ENCODE measurements around the gene IRF2BP1.

The IRF2BP1 gene

GRCh38 chr19:45876411-45877197 is 9.3 kb downstream of the IRF2BP1 start:
- no peak for ATAC-seq
- TF ChIP-seq CREB5 (CRISPR knock-in tag; IDR thresholded peaks at IDR 0.05; ENCODE audit: low read depth) (no peak), ISL1 (CRISPR knock-in tag; IDR thresholded peaks at IDR 0.05) (no peak), ZC3H10 (CRISPR knock-in tag; IDR thresholded peaks at IDR 0.05) (no peak), PPARA (CRISPR knock-in tag; IDR thresholded peaks at IDR 0.05; ENCODE audit: borderline replicate concordance) (no peak), ZNF565 (CRISPR knock-in tag; conservative IDR thresholded peaks at IDR 0.05; ENCODE audit: low read depth) (no peak), ZNF70 (CRISPR knock-in tag; IDR thresholded peaks at IDR 0.05) (no peak), ZNF8 (CRISPR knock-in tag; IDR thresholded peaks at IDR 0.05) (no peak), CSDC2 (CRISPR knock-in tag; IDR thresholded peaks at IDR 0.05) (no peak), OSR1 (CRISPR knock-in tag; IDR thresholded peaks at IDR 0.05) (no peak)
- TF ChIP-seq, protein P1, sequence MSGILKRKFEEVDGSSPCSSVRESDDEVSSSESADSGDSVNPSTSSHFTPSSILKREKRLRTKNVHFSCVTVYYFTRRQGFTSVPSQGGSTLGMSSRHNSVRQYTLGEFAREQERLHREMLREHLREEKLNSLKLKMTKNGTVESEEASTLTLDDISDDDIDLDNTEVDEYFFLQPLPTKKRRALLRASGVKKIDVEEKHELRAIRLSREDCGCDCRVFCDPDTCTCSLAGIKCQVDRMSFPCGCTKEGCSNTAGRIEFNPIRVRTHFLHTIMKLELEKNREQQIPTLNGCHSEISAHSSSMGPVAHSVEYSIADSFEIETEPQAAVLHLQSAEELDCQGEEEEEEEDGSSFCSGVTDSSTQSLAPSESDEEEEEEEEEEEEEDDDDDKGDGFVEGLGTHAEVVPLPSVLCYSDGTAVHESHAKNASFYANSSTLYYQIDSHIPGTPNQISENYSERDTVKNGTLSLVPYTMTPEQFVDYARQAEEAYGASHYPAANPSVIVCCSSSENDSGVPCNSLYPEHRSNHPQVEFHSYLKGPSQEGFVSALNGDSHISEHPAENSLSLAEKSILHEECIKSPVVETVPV (CRISPR knock-in tag; IDR thresholded peaks at IDR 0.05), result no peak
- TF ChIP-seq, protein P2, sequence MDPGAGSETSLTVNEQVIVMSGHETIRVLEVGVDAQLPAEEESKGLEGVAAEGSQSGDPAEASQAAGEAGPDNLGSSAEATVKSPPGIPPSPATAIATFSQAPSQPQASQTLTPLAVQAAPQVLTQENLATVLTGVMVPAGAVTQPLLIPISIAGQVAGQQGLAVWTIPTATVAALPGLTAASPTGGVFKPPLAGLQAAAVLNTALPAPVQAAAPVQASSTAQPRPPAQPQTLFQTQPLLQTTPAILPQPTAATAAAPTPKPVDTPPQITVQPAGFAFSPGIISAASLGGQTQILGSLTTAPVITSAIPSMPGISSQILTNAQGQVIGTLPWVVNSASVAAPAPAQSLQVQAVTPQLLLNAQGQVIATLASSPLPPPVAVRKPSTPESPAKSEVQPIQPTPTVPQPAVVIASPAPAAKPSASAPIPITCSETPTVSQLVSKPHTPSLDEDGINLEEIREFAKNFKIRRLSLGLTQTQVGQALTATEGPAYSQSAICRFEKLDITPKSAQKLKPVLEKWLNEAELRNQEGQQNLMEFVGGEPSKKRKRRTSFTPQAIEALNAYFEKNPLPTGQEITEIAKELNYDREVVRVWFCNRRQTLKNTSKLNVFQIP (CRISPR knock-in tag; IDR thresholded peaks at IDR 0.05; ENCODE audit: borderline replicate concordance, low read depth), result no peak

GRCh38 chr19:45876161-45876410 is 9.9 kb downstream of the IRF2BP1 start:
- TF ChIP-seq ARNTL (CRISPR knock-in tag; IDR thresholded peaks at IDR 0.05; ENCODE audit: borderline replicate concordance, low read depth) (no peak), ZFP30 (CRISPR knock-in tag; IDR thresholded peaks at IDR 0.05) (no peak), ZFP3 (CRISPR knock-in tag; IDR thresholded peaks at IDR 0.05) (no peak), ISL1 (CRISPR knock-in tag; IDR thresholded peaks at IDR 0.05) (no peak), ZNF565 (CRISPR knock-in tag; conservative IDR thresholded peaks at IDR 0.05; ENCODE audit: low read depth) (no peak)
- no peak; the same call in 2 of the 3 replicates for ATAC-seq

- ATAC-seq, result no peak
- TF ChIP-seq TCF4 (CRISPR knock-in tag; IDR thresholded peaks at IDR 0.05; ENCODE audit: borderline replicate concordance) (no peak), ZNF70 (CRISPR knock-in tag; IDR thresholded peaks at IDR 0.05) (no peak), GLIS3 (CRISPR knock-in tag; IDR thresholded peaks at IDR 0.05) (no peak), ZNF565 (CRISPR knock-in tag; conservative IDR thresholded peaks at IDR 0.05; ENCODE audit: low read depth) (no peak), PATZ1 (CRISPR knock-in tag; IDR thresholded peaks at IDR 0.05; ENCODE audit: borderline replicate concordance) (no peak), ZNF8 (CRISPR knock-in tag; IDR thresholded peaks at IDR 0.05) (no peak), BACH2 (CRISPR knock-in tag; IDR thresholded peaks at IDR 0.05; ENCODE audit: borderline replicate concordance) (no peak), ISL1 (CRISPR knock-in tag; IDR thresholded peaks at IDR 0.05) (no peak), RARB (CRISPR knock-in tag; IDR thresholded peaks at IDR 0.05) (no peak)
Measured at GRCh38 chr19:45874620-45874966, 11.3 kb downstream of the IRF2BP1 start.

DNA sequence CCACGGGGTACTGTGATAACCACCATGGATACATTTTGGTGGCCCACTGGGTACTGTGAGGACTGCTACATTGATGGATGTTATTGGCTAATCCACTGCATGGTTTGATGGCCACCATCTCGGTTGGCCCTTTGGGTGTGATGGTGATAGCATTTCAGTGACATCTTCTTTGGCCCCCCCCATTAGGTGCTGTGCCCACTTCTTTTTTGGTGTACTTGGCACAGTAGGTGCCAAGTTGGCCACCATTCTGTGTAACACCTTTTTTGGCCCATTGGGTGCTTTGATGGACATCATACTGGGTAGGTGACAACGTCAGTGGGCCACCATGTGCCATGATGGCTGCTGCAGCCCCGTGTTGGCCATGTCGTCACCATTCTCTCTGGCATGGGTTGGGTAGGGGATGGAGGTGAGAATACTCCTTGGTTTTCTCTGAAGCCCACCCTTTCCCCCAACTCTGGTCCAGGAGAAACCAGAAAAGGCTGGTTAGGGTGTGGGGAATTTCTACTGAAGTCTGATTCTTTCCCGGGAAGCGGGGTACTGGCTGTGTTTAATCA is 12.6 kb downstream of the IRF2BP1 start:
- TF ChIP-seq GLIS3 (CRISPR knock-in tag; IDR thresholded peaks at IDR 0.05), result no peak
- TF ChIP-seq, protein P3, sequence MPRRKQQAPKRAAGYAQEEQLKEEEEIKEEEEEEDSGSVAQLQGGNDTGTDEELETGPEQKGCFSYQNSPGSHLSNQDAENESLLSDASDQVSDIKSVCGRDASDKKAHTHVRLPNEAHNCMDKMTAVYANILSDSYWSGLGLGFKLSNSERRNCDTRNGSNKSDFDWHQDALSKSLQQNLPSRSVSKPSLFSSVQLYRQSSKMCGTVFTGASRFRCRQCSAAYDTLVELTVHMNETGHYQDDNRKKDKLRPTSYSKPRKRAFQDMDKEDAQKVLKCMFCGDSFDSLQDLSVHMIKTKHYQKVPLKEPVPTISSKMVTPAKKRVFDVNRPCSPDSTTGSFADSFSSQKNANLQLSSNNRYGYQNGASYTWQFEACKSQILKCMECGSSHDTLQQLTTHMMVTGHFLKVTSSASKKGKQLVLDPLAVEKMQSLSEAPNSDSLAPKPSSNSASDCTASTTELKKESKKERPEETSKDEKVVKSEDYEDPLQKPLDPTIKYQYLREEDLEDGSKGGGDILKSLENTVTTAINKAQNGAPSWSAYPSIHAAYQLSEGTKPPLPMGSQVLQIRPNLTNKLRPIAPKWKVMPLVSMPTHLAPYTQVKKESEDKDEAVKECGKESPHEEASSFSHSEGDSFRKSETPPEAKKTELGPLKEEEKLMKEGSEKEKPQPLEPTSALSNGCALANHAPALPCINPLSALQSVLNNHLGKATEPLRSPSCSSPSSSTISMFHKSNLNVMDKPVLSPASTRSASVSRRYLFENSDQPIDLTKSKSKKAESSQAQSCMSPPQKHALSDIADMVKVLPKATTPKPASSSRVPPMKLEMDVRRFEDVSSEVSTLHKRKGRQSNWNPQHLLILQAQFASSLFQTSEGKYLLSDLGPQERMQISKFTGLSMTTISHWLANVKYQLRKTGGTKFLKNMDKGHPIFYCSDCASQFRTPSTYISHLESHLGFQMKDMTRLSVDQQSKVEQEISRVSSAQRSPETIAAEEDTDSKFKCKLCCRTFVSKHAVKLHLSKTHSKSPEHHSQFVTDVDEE (CRISPR knock-in tag; IDR thresholded peaks at IDR 0.05), result no peak
- ATAC-seq, result no peak

Measured in SK-N-SH treated with all-trans-retinoic acid at 6 μM for 48 hours (cell line).